ENCODE data around the gene EPB41L2.
A peak's percentile ranks its signal among the peaks of the same experiment; 100 is the strongest.
"Not testable (repeated sequence)": the region's sequence is repeated elsewhere in the genome, so short reads cannot be mapped to it uniquely, and the experiment has no call there.

The EPB41L2 gene

GRCh38 chr6:130829333-130829910 is 233.6 kb downstream of the EPB41L2 start:
- no peak for DNase-seq

GRCh38 chr6:130827247-130828149 is 235.5 kb downstream of the EPB41L2 start, which contains the start of gene SMLR1:
SMLR1 (plus strand) TSS chr6:130827406; CDS start chr6:130827414, 8 bp downstream.
- DNase-seq, result no peak

GRCh38 chr6:130826442-130827246 is 236.4 kb downstream of the EPB41L2 start:
- DNase-seq, result no peak

- DNase-seq, result no peak
These were observed 237.1 kb downstream of the EPB41L2 start for GRCh38 chr6:130825772-130826441.

- no peak for DNase-seq
These were observed 237.9 kb downstream of the EPB41L2 start for GRCh38 chr6:130824978-130825694.

GRCh38 chr6:130822736-130823135 is 240.3 kb downstream of the EPB41L2 start:
- no peak for DNase-seq

- no peak for DNase-seq
These were observed 247.6 kb downstream of the EPB41L2 start for GRCh38 chr6:130815200-130816071.

GRCh38 chr6:130814506-130814905 is 248.5 kb downstream of the EPB41L2 start:
- no peak for DNase-seq

GRCh38 chr6:130811932-130812331 is 251.1 kb downstream of the EPB41L2 start:
- peak; percentile 7 for DNase-seq

- DNase-seq, result peak; percentile 50
These were observed 252.6 kb downstream of the EPB41L2 start for GRCh38 chr6:130810307-130811030.

- DNase-seq, result not testable (repeated sequence)
These were observed 261.7 kb downstream of the EPB41L2 start for GRCh38 chr6:130801368-130801767.

- DNase-seq, result no peak
These were observed 266.0 kb downstream of the EPB41L2 start for GRCh38 chr6:130797061-130797460.

GRCh38 chr6:130796313-130796905 is 266.6 kb downstream of the EPB41L2 start:
- DNase-seq, result peak; percentile 96

GRCh38 chr6:130794738-130795137 is 268.3 kb downstream of the EPB41L2 start:
- DNase-seq, result peak; percentile 5

- DNase-seq, result no peak
These were observed 268.9 kb downstream of the EPB41L2 start for GRCh38 chr6:130794010-130794697.
